ENCODE measurements around the gene CACNA1I.

The CACNA1I gene

GRCh38 chr22:39617970-39618757 is 47.6 kb downstream of the CACNA1I start:
- in situ Hi-C loops (cut with HindIII; ENCODE audit: low sequenced_read_pairs) = no loop called here

GRCh38 chr22:39618996-39619530 is 48.5 kb downstream of the CACNA1I start:
- in situ Hi-C loops (cut with HindIII; ENCODE audit: low sequenced_read_pairs) = no loop called here

GRCh38 chr22:39620924-39621690 is 50.6 kb downstream of the CACNA1I start:
- in situ Hi-C loops (cut with HindIII; ENCODE audit: low sequenced_read_pairs) = no loop called here

- in situ Hi-C loops (cut with HindIII; ENCODE audit: low sequenced_read_pairs) = no loop called here
These were observed 51.3 kb downstream of the CACNA1I start for GRCh38 chr22:39621826-39622225.

GRCh38 chr22:39622881-39623367 is 52.4 kb downstream of the CACNA1I start:
- in situ Hi-C loops (cut with HindIII; ENCODE audit: low sequenced_read_pairs) = no loop called here

- in situ Hi-C loops (cut with HindIII; ENCODE audit: low sequenced_read_pairs) = no loop called here
These were observed 53.3 kb downstream of the CACNA1I start for GRCh38 chr22:39623603-39624500.

- in situ Hi-C loops (cut with HindIII; ENCODE audit: low sequenced_read_pairs) = no loop called here
These were observed 53.9 kb downstream of the CACNA1I start for GRCh38 chr22:39624501-39624821.

- in situ Hi-C loops (cut with HindIII; ENCODE audit: low sequenced_read_pairs) = no loop called here
These were observed 55.3 kb downstream of the CACNA1I start for GRCh38 chr22:39625569-39626537.

GRCh38 chr22:39627208-39627607 is 56.7 kb downstream of the CACNA1I start:
- in situ Hi-C loops (cut with HindIII; ENCODE audit: low sequenced_read_pairs) = no loop called here

- in situ Hi-C loops (cut with HindIII; ENCODE audit: low sequenced_read_pairs) = no loop called here
These were observed 57.5 kb downstream of the CACNA1I start for GRCh38 chr22:39627865-39628562.

- in situ Hi-C loops (cut with HindIII; ENCODE audit: low sequenced_read_pairs) = no loop called here
These were observed 58.1 kb downstream of the CACNA1I start for GRCh38 chr22:39628563-39629080.

- in situ Hi-C loops (cut with HindIII; ENCODE audit: low sequenced_read_pairs) = no loop called here
These were observed 59.3 kb downstream of the CACNA1I start for GRCh38 chr22:39629851-39630250.

- in situ Hi-C loops (cut with HindIII; ENCODE audit: low sequenced_read_pairs) = no loop called here
These were observed 60.2 kb downstream of the CACNA1I start for GRCh38 chr22:39630721-39631120.

- in situ Hi-C loops (cut with HindIII; ENCODE audit: low sequenced_read_pairs) = no loop called here
These were observed 61.1 kb downstream of the CACNA1I start for GRCh38 chr22:39631381-39632286.

- in situ Hi-C loops (cut with HindIII; ENCODE audit: low sequenced_read_pairs) = no loop called here
These were observed 64.2 kb downstream of the CACNA1I start for GRCh38 chr22:39634530-39635405.

- in situ Hi-C loops (cut with HindIII; ENCODE audit: low sequenced_read_pairs) = no loop called here
These were observed 65.2 kb downstream of the CACNA1I start for GRCh38 chr22:39635719-39636118.

- in situ Hi-C loops (cut with HindIII; ENCODE audit: low sequenced_read_pairs) = no loop called here
These were observed 68.4 kb downstream of the CACNA1I start for GRCh38 chr22:39638958-39639357.
